ENCODE results near the gene CHRNB4. TPM values are rescaled to one million over a fixed set of nuclear protein-coding genes. Genes with fewer than 3 reads are reported as not detected.

The CHRNB4 gene
- total and polyA plus RNA-seq, 10 of the 15 experiments (the other 5 are each of a cell fraction or from before 2014, with no cell fraction given), result 0.10 TPM; not detected in 9

Small RNA genes within 50 kb of the gene (small RNA-seq; reads per million reads assigned to genes)
- gene AC067863.2, result not detected

Other genes starting within 250 kb of the CHRNB4 start
- 22.8 and 23.0 TPM in 2 replicates for gene IREB2, start 203.0 kb downstream of the CHRNB4 start, total RNA-seq (2014; rRNA removed)
- 25.8 and 30.0 TPM in 2 replicates for gene IREB2, start 203.0 kb downstream of the CHRNB4 start, total RNA-seq (2014; rRNA removed; fragmentation: Illumina TruSeq; extraction: Trizol)
- gene IREB2, start 203.0 kb downstream of the CHRNB4 start, total RNA-seq (2021), result 51.3 and 52.4 TPM in 2 replicates
- 35.7 and 49.6 TPM in 2 replicates for gene IREB2, start 203.0 kb downstream of the CHRNB4 start, polyA plus RNA-seq (2011; rRNA removed)
- gene IREB2, start 203.0 kb downstream of the CHRNB4 start, polyA plus RNA-seq (2014; fragmentation: Illumina TruSeq; extraction: Trizol), result 34.9 and 48.1 TPM in 2 replicates
- gene IREB2, start 203.0 kb downstream of the CHRNB4 start, polyA plus RNA-seq (2014; fragmentation: Nextera tagmentation; extraction: Ambion mirVana), result 10 to 100 TPM; 13.0 to 13.9 TPM
- 21.9 and 23.1 TPM in 2 replicates for gene IREB2, start 203.0 kb downstream of the CHRNB4 start, polyA plus RNA-seq (2014; rRNA removed)
- gene IREB2, start 203.0 kb downstream of the CHRNB4 start, polyA plus RNA-seq (2016; fragmentation: Nextera tagmentation; extraction: Ambion mirVana), result 10 to 100 TPM; 21.9 to 25.8 TPM
- 0.27 and 0.79 TPM in 2 replicates for gene HYKK, start 133.6 kb downstream of the CHRNB4 start, total RNA-seq (2014; rRNA removed)
- gene HYKK, start 133.6 kb downstream of the CHRNB4 start, total RNA-seq (2014; rRNA removed; fragmentation: Illumina TruSeq; extraction: Trizol), result 0.46 and 0.98 TPM in 2 replicates
- gene HYKK, start 133.6 kb downstream of the CHRNB4 start, total RNA-seq (2021), result 0.23 and 0.66 TPM in 2 replicates
- 0.75 and 0.79 TPM in 2 replicates for gene HYKK, start 133.6 kb downstream of the CHRNB4 start, polyA plus RNA-seq (2011; rRNA removed)
- 0.66 and 1.0 TPM in 2 replicates for gene HYKK, start 133.6 kb downstream of the CHRNB4 start, polyA plus RNA-seq (2014; fragmentation: Illumina TruSeq; extraction: Trizol)
- gene HYKK, start 133.6 kb downstream of the CHRNB4 start, polyA plus RNA-seq (2014; fragmentation: Nextera tagmentation; extraction: Ambion mirVana), result under 1 TPM; 0.15 to 0.34 TPM
- gene HYKK, start 133.6 kb downstream of the CHRNB4 start, polyA plus RNA-seq (2014; rRNA removed), result 0.55 and 0.62 TPM in 2 replicates
- gene HYKK, start 133.6 kb downstream of the CHRNB4 start, polyA plus RNA-seq (2016; fragmentation: Nextera tagmentation; extraction: Ambion mirVana), result under 1 TPM; 0.28 to 0.43 TPM
- 210 and 266 TPM in 2 replicates for gene PSMA4, start 100.8 kb downstream of the CHRNB4 start, total RNA-seq (2014; rRNA removed)
- gene PSMA4, start 100.8 kb downstream of the CHRNB4 start, total RNA-seq (2014; rRNA removed; fragmentation: Illumina TruSeq; extraction: Trizol), result 388 and 393 TPM in 2 replicates
- gene PSMA4, start 100.8 kb downstream of the CHRNB4 start, total RNA-seq (2021), result 264 and 268 TPM in 2 replicates
- 560 and 713 TPM in 2 replicates for gene PSMA4, start 100.8 kb downstream of the CHRNB4 start, polyA plus RNA-seq (2011; rRNA removed)
- gene PSMA4, start 100.8 kb downstream of the CHRNB4 start, polyA plus RNA-seq (2014; fragmentation: Illumina TruSeq; extraction: Trizol), result 562 and 695 TPM in 2 replicates
- gene PSMA4, start 100.8 kb downstream of the CHRNB4 start, polyA plus RNA-seq (2014; fragmentation: Nextera tagmentation; extraction: Ambion mirVana), result 1,000 to 10,000 TPM; 1,117 to 1,221 TPM
- 277 and 369 TPM in 2 replicates for gene PSMA4, start 100.8 kb downstream of the CHRNB4 start, polyA plus RNA-seq (2014; rRNA removed)
- gene PSMA4, start 100.8 kb downstream of the CHRNB4 start, polyA plus RNA-seq (2016; fragmentation: Nextera tagmentation; extraction: Ambion mirVana), result 100 to 1,000 TPM; 533 to 563 TPM
- 9.6 and 14.7 TPM in 2 replicates for gene CHRNA5, start 75.7 kb downstream of the CHRNB4 start, total RNA-seq (2014; rRNA removed)
- gene CHRNA5, start 75.7 kb downstream of the CHRNB4 start, total RNA-seq (2014; rRNA removed; fragmentation: Illumina TruSeq; extraction: Trizol), result 14.7 and 16.4 TPM in 2 replicates
- gene CHRNA5, start 75.7 kb downstream of the CHRNB4 start, total RNA-seq (2021), result 14.3 and 14.8 TPM in 2 replicates
- gene CHRNA5, start 75.7 kb downstream of the CHRNB4 start, polyA plus RNA-seq (2011; rRNA removed), result 16.4 and 25.1 TPM in 2 replicates
- 15.1 and 20.1 TPM in 2 replicates for gene CHRNA5, start 75.7 kb downstream of the CHRNB4 start, polyA plus RNA-seq (2014; fragmentation: Illumina TruSeq; extraction: Trizol)
- 1 to 10 TPM; 2.6 to 6.1 TPM for gene CHRNA5, start 75.7 kb downstream of the CHRNB4 start, polyA plus RNA-seq (2014; fragmentation: Nextera tagmentation; extraction: Ambion mirVana)
- 8.4 and 10.6 TPM in 2 replicates for gene CHRNA5, start 75.7 kb downstream of the CHRNB4 start, polyA plus RNA-seq (2014; rRNA removed)
- 10 to 100 TPM in 1 of 2 experiments, under 1 TPM in 1; 0.74 to 21.4 TPM for gene CHRNA5, start 75.7 kb downstream of the CHRNB4 start, polyA plus RNA-seq (2016; fragmentation: Nextera tagmentation; extraction: Ambion mirVana)
- gene CHRNA3, start 20.2 kb downstream of the CHRNB4 start, total RNA-seq (2014; rRNA removed), result not detected in 2 replicates
- not detected in 2 replicates for gene CHRNA3, start 20.2 kb downstream of the CHRNB4 start, total RNA-seq (2014; rRNA removed; fragmentation: Illumina TruSeq; extraction: Trizol)
- not detected in 2 replicates for gene CHRNA3, start 20.2 kb downstream of the CHRNB4 start, total RNA-seq (2021)
- not detected in 2 replicates for gene CHRNA3, start 20.2 kb downstream of the CHRNB4 start, polyA plus RNA-seq (2011; rRNA removed)
- not detected in 2 replicates for gene CHRNA3, start 20.2 kb downstream of the CHRNB4 start, polyA plus RNA-seq (2014; fragmentation: Illumina TruSeq; extraction: Trizol)
- gene CHRNA3, start 20.2 kb downstream of the CHRNB4 start, polyA plus RNA-seq (2014; fragmentation: Nextera tagmentation; extraction: Ambion mirVana), result under 1 TPM; 0.06 to 0.09 TPM
- gene CHRNA3, start 20.2 kb downstream of the CHRNB4 start, polyA plus RNA-seq (2014; rRNA removed), result not detected in 2 replicates
- under 1 TPM in 1 of 2 experiments, not detected in 1; 0.19 TPM for gene CHRNA3, start 20.2 kb downstream of the CHRNB4 start, polyA plus RNA-seq (2016; fragmentation: Nextera tagmentation; extraction: Ambion mirVana)
- gene ADAMTS7, start 170.3 kb upstream of the CHRNB4 start, total RNA-seq (2014; rRNA removed), result 0.22 TPM in 1 of 2 replicates, not detected in the other
- gene ADAMTS7, start 170.3 kb upstream of the CHRNB4 start, total RNA-seq (2014; rRNA removed; fragmentation: Illumina TruSeq; extraction: Trizol), result 0.09 TPM in 1 of 2 replicates, not detected in the other
- gene ADAMTS7, start 170.3 kb upstream of the CHRNB4 start, total RNA-seq (2021), result 0.08 and 0.28 TPM in 2 replicates
- gene ADAMTS7, start 170.3 kb upstream of the CHRNB4 start, polyA plus RNA-seq (2011; rRNA removed), result not detected in 2 replicates
- 0.03 TPM in 1 of 2 replicates, not detected in the other for gene ADAMTS7, start 170.3 kb upstream of the CHRNB4 start, polyA plus RNA-seq (2014; fragmentation: Illumina TruSeq; extraction: Trizol)
- not detected for gene ADAMTS7, start 170.3 kb upstream of the CHRNB4 start, polyA plus RNA-seq (2014; fragmentation: Nextera tagmentation; extraction: Ambion mirVana)
- 0.09 and 0.16 TPM in 2 replicates for gene ADAMTS7, start 170.3 kb upstream of the CHRNB4 start, polyA plus RNA-seq (2014; rRNA removed)
- gene ADAMTS7, start 170.3 kb upstream of the CHRNB4 start, polyA plus RNA-seq (2016; fragmentation: Nextera tagmentation; extraction: Ambion mirVana), result under 1 TPM in 1 of 2 experiments, not detected in 1; 0.04 TPM
- gene MORF4L1, start 231.7 kb upstream of the CHRNB4 start, total RNA-seq (2014; rRNA removed), result 113 and 132 TPM in 2 replicates
- 183 and 189 TPM in 2 replicates for gene MORF4L1, start 231.7 kb upstream of the CHRNB4 start, total RNA-seq (2014; rRNA removed; fragmentation: Illumina TruSeq; extraction: Trizol)
- 227 and 245 TPM in 2 replicates for gene MORF4L1, start 231.7 kb upstream of the CHRNB4 start, total RNA-seq (2021)
- gene MORF4L1, start 231.7 kb upstream of the CHRNB4 start, polyA plus RNA-seq (2011; rRNA removed), result 356 and 537 TPM in 2 replicates
- gene MORF4L1, start 231.7 kb upstream of the CHRNB4 start, polyA plus RNA-seq (2014; fragmentation: Illumina TruSeq; extraction: Trizol), result 636 and 940 TPM in 2 replicates
- 100 to 1,000 TPM; 230 to 403 TPM for gene MORF4L1, start 231.7 kb upstream of the CHRNB4 start, polyA plus RNA-seq (2014; fragmentation: Nextera tagmentation; extraction: Ambion mirVana)
- 325 and 426 TPM in 2 replicates for gene MORF4L1, start 231.7 kb upstream of the CHRNB4 start, polyA plus RNA-seq (2014; rRNA removed)
- 100 to 1,000 TPM; 184 to 198 TPM for gene MORF4L1, start 231.7 kb upstream of the CHRNB4 start, polyA plus RNA-seq (2016; fragmentation: Nextera tagmentation; extraction: Ambion mirVana)